HepG2 (cell line): Measurements from ENCODE around the gene MED25. TPM values are rescaled to one million over a fixed set of nuclear protein-coding genes. Genes with fewer than 3 reads are reported as not detected.

Experiments
- ATAD3A ChIP-seq: sonication (generic); formaldehyde crosslinking; IDR thresholded peaks from 2 replicates; pipeline ENCODE4 v1.4.0; 2020; ENCODE audit warnings: missing genetic modification reagents
- ATM ChIP-seq: fragments of 450-650 bp; IDR thresholded peaks from 2 replicates; pipeline ENCODE4 v1.7.1; 2017; ENCODE audit warnings: mild to moderate bottlenecking, borderline replicate concordance
- ATRX ChIP-seq: sonication (generic); formaldehyde crosslinking; IDR thresholded peaks from 2 replicates; pipeline ENCODE4 v1.4.0; 2020; ENCODE audit warnings: missing genetic modification reagents, borderline replicate concordance
- BRCA1 ChIP-seq: sonication (generic); formaldehyde crosslinking; IDR thresholded peaks from 2 replicates; pipeline ENCODE4 v1.4.0; 2020; ENCODE audit warnings: missing genetic modification reagents
- BRF2 ChIP-seq: sonication (generic); formaldehyde crosslinking; IDR thresholded peaks from 2 replicates; pipeline ENCODE4 v1.8.1; 2022; ENCODE audit warnings: mild to moderate bottlenecking, missing genetic modification reagents
- CBX1 ChIP-seq: IDR thresholded peaks from one replicate; pipeline ENCODE4 v1.6.1; 2016; ENCODE audit warnings: antibody characterized with exemption, low read depth
- EED ChIP-seq: sonication (generic); formaldehyde crosslinking; IDR thresholded peaks from 2 replicates; pipeline ENCODE4 v1.5.0; 2020; ENCODE audit warnings: mild to moderate bottlenecking, missing genetic modification reagents
- FLYWCH1 ChIP-seq: sonication (generic); formaldehyde crosslinking; IDR thresholded peaks from 2 replicates; pipeline ENCODE4 v1.8.1; 2023; ENCODE audit warnings: mild to moderate bottlenecking, missing genetic modification reagents
- HMG20A ChIP-seq: IDR thresholded peaks from 2 replicates; pipeline ENCODE4 v1.6.1; 2016; ENCODE audit warnings: borderline replicate concordance
- MIER2 ChIP-seq: IDR thresholded peaks from 2 replicates; pipeline ENCODE4 v1.6.1; 2016; ENCODE audit warnings: missing biosample characterization, missing genetic modification reagents
- MNT ChIP-seq: fragments of 450-650 bp; IDR thresholded peaks from 2 replicates; pipeline ENCODE4 v1.6.1; 2016
- NFKB2 ChIP-seq: sonication (generic); formaldehyde crosslinking; IDR thresholded peaks from 2 replicates; pipeline ENCODE4 v1.4.0; 2020; ENCODE audit warnings: missing genetic modification reagents, borderline replicate concordance
- PHF8 ChIP-seq: sonication (generic); formaldehyde crosslinking; IDR thresholded peaks from 2 replicates; pipeline ENCODE4 v1.5.0; 2020; ENCODE audit warnings: missing genetic modification reagents
- PPARG ChIP-seq: conservative IDR thresholded peaks from 2 replicates; pipeline ENCODE4 v1.6.1; 2016; ENCODE audit warnings: missing biosample characterization, missing genetic modification reagents
- PRPF4 ChIP-seq: fragments of 200-400 bp; formaldehyde crosslinking; IDR thresholded peaks from 2 replicates; pipeline ENCODE4 v1.6.1; 2016; ENCODE audit warnings: low read length, low read depth; ENCODE audit not compliant: poor library complexity, severe bottlenecking
- REXO4 ChIP-seq: sonication (generic); formaldehyde crosslinking; IDR thresholded peaks from 2 replicates; pipeline ENCODE4 v1.8.0; 2022; ENCODE audit warnings: missing genetic modification reagents, mild to moderate bottlenecking, borderline replicate concordance
- SIN3A ChIP-seq: IDR thresholded peaks from 2 replicates; pipeline ENCODE4 v1.6.1; 2011; ENCODE audit warnings: low read depth, mild to moderate bottlenecking, control low read depth, low read length, borderline replicate concordance
- SNAPC2 ChIP-seq: sonication (generic); formaldehyde crosslinking; IDR thresholded peaks from 2 replicates; pipeline ENCODE4 v1.8.1; 2022; ENCODE audit warnings: mild to moderate bottlenecking, missing genetic modification reagents
- SPEN ChIP-seq: sonication (generic); formaldehyde crosslinking; IDR thresholded peaks from 2 replicates; pipeline ENCODE4 v1.5.1; 2020; ENCODE audit warnings: low read depth, mild to moderate bottlenecking, missing genetic modification reagents
- SRSF1 ChIP-seq: fragments of 200-400 bp; formaldehyde crosslinking; optimal IDR thresholded peaks from 2 replicates; pipeline ENCODE3; 2017; ENCODE audit warnings: mild to moderate bottlenecking, low read depth, low read length, moderate library complexity
- TBL1XR1 ChIP-seq: fragments of 150-350 bp; IDR thresholded peaks from 2 replicates; pipeline ENCODE4 v1.6.1; 2014; ENCODE audit warnings: borderline replicate concordance, low read length; ENCODE audit not compliant: partially characterized antibody
- TBX2 ChIP-seq: sonication (generic); formaldehyde crosslinking; IDR thresholded peaks from 2 replicates; pipeline ENCODE4 v1.5.0; 2020; ENCODE audit warnings: missing genetic modification reagents, mild to moderate bottlenecking, borderline replicate concordance
- THAP11 ChIP-seq: IDR thresholded peaks from 2 replicates; pipeline ENCODE4 v1.6.1; 2016; ENCODE audit warnings: missing biosample characterization, missing genetic modification reagents
- ZNF556 ChIP-seq: sonication (generic); formaldehyde crosslinking; IDR thresholded peaks from 2 replicates; pipeline ENCODE4 v1.4.0; 2020; ENCODE audit warnings: mild to moderate bottlenecking, missing genetic modification reagents, borderline replicate concordance
- ZNF558 ChIP-seq: sonication (generic); formaldehyde crosslinking; IDR thresholded peaks from 2 replicates; pipeline ENCODE4 v1.9.0; 2022; ENCODE audit warnings: mild to moderate bottlenecking, missing genetic modification reagents, borderline replicate concordance
- ZNF672 ChIP-seq: sonication (generic); formaldehyde crosslinking; IDR thresholded peaks from 2 replicates; pipeline ENCODE4 v1.8.1; 2022; ENCODE audit warnings: missing genetic modification reagents
- ZNF724P ChIP-seq: sonication (generic); formaldehyde crosslinking; IDR thresholded peaks from 2 replicates; pipeline ENCODE4 v1.8.0; 2022; ENCODE audit warnings: missing genetic modification reagents, borderline replicate concordance
- ZNF782 ChIP-seq: sonication (generic); formaldehyde crosslinking; IDR thresholded peaks from 2 replicates; pipeline ENCODE4 v1.4.0; 2020; ENCODE audit warnings: missing genetic modification reagents, mild to moderate bottlenecking, borderline replicate concordance
- ZSCAN21 ChIP-seq: sonication (generic); formaldehyde crosslinking; IDR thresholded peaks from 2 replicates; pipeline ENCODE4 v1.8.0; 2022; ENCODE audit warnings: mild to moderate bottlenecking, missing genetic modification reagents, moderate library complexity, borderline replicate concordance
- polyA plus RNA-seq, 8 experiments: library from polyadenylated mRNA; depleted of rRNA in 3 of 8; stranded (reverse) in 7 of 8; unstranded in 1 of 8; fragments of >200 nt; fragmentation: Illumina TruSeq in 4 of 8; extraction: Trizol in 4 of 8; gene quantifications; 2 replicates each; pipeline versions ENCODE4 v1.2.1 to v1.2.3, GENCODE V29; 2011 to 2016; ENCODE audit warnings: low read depth in 4 of 8, missing spikeins in 1 of 8, mixed read lengths in 1 of 8; ENCODE audit not compliant: insufficient read depth in 1 of 8
- total RNA-seq, 5 experiments: library from RNA; depleted of rRNA; stranded (reverse); fragments of >200 nt; fragmentation: Illumina TruSeq; extraction: Trizol; gene quantifications; 2 replicates each; pipeline ENCODE4 v1.2.3, GENCODE V29; 2016; ENCODE audit warnings: low read depth in 1 of 5

Gene MED25
- total and polyA plus RNA-seq, 2 of the 13 experiments (the other 11 are each of a cell fraction or from before 2014, with no cell fraction given), result 11.1 to 15.1 TPM

GRCh38 chr19:49877020-49877878, 59.2 kb downstream of the MED25 start, which contains the start of the genes AKT1S1 and TBC1D17 (continued):
- TF ChIP-seq BRF2, result no peak
- TF ChIP-seq FLYWCH1 (CRISPR knock-in tag), result no peak
- TF ChIP-seq PRPF4, result no peak
- no peak; the same call in 1 of the 2 replicates for TF ChIP-seq PPARG (CRISPR knock-in tag)
- TF ChIP-seq THAP11 (CRISPR knock-in tag), result peak; percentile 88
- TF ChIP-seq NFKB2 (CRISPR knock-in tag), result no peak
- TF ChIP-seq ZNF558 (CRISPR knock-in tag), result no peak
- TF ChIP-seq SPEN (CRISPR knock-in tag), result peak; percentile 25; the same call in 1 of the 2 replicates
- TF ChIP-seq CBX1, result peak; percentile 31
- no peak for TF ChIP-seq HMG20A (CRISPR knock-in tag)
- TF ChIP-seq MIER2 (CRISPR knock-in tag), result 0 out of 2 replicates have a peak, but pooled peaks have one; percentile 48
- TF ChIP-seq ZNF556, result no peak; the same call in 1 of the 2 replicates
- no peak for TF ChIP-seq SRSF1
- TF ChIP-seq ATRX (CRISPR knock-in tag), result no peak
- TF ChIP-seq MNT, result peak; percentile 96
- 0 out of 2 replicates have a peak, but pooled peaks have one; percentile 19 for TF ChIP-seq ZNF782 (CRISPR knock-in tag)
- TF ChIP-seq SNAPC2 (CRISPR knock-in tag), result no peak; the same call in 1 of the 2 replicates
- TF ChIP-seq ATM, result no peak
- no peak for TF ChIP-seq REXO4 (CRISPR knock-in tag)
- 0 out of 2 replicates have a peak, but pooled peaks have one; percentile 47 for TF ChIP-seq TBX2
- TF ChIP-seq BRCA1 (CRISPR knock-in tag), result 0 out of 2 replicates have a peak, but pooled peaks have one; percentile 67
- 0 out of 2 replicates have a peak, but pooled peaks have one; percentile 38 for TF ChIP-seq EED (CRISPR knock-in tag)
- TF ChIP-seq PHF8, result peak; percentile 61
- no peak for TF ChIP-seq ZSCAN21
- peak; percentile 20; the same call in 1 of the 2 replicates for TF ChIP-seq ZNF724P (CRISPR knock-in tag)
- no peak for TF ChIP-seq ATAD3A (CRISPR knock-in tag)
- TF ChIP-seq TBL1XR1, result no peak
- no peak; the same call in 1 of the 2 replicates for TF ChIP-seq SIN3A
- no peak for TF ChIP-seq ZNF672 (CRISPR knock-in tag)
